Naive thymus-derived CD4-positive, alpha-beta T cell (primary cell): Measurements from ENCODE around the gene NXPE3. TPM values are rescaled to one million over a fixed set of nuclear protein-coding genes. Genes with fewer than 3 reads are reported as not detected.
"Not testable (repeated sequence)": the region's sequence is repeated elsewhere in the genome, so short reads cannot be mapped to it uniquely, and the experiment has no call there.

ENCODE experiments used
- ATAC-seq: fragments of 150-1000 bp; cut with Tn5 transposase; 2 replicates; pipeline ENCODE4 v1.10.0; 2021; ENCODE audit warnings: mild to moderate bottlenecking, moderate library complexity
- CTCF ChIA-PET: fragments of 350-600 bp; sonication (Branson Sonifier 250); formaldehyde crosslinking; loops from one replicate; lab custom pipeline; 2021; ENCODE audit warnings: antibody characterized with exemption; lab: Charles Lee
- POLR2A ChIA-PET: fragments of 350-600 bp; sonication (Branson Sonifier 250); formaldehyde crosslinking; loops from one replicate; lab custom pipeline; 2021; ENCODE audit warnings: antibody characterized with exemption, inconsistent platforms; lab: Charles Lee
- DNase-seq, 9 donors: peaks; one replicate each; pipeline versions ENCODE4 v3.0.0 to v3.0.0-alpha.2; 2020 to 2022; ENCODE audit warnings: mixed read lengths in 1 of 9
- H3K27ac ChIP-seq: one replicate; pipeline ENCODE4 v1.7.0; 2013; ENCODE audit warnings: mild to moderate bottlenecking, low read depth, low read length, moderate library complexity
- H3K27me3 ChIP-seq, 2 donors: one replicate each; pipeline ENCODE4 v1.7.0; 2013; ENCODE audit warnings: low read length in 2 of 2, mild to moderate bottlenecking in 2 of 2, moderate library complexity in 2 of 2; ENCODE audit not compliant: control insufficient read depth in 2 of 2, insufficient read depth in 2 of 2
- H3K36me3 ChIP-seq, 3 experiments: 1 replicate in 2 of 3; 2 replicates in 1 of 3; pipeline ENCODE4 v1.7.0; 2013; ENCODE audit warnings: low read length in 3 of 3, mild to moderate bottlenecking in 3 of 3, moderate library complexity in 1 of 3; ENCODE audit not compliant: insufficient read depth in 3 of 3, control insufficient read depth in 2 of 3
- H3K4me1 ChIP-seq, 2 donors: one replicate each; pipeline ENCODE4 v1.7.0; 2013; ENCODE audit warnings: low read length in 2 of 2, mild to moderate bottlenecking in 2 of 2, moderate library complexity in 1 of 2; ENCODE audit not compliant: control insufficient read depth in 2 of 2, insufficient read depth in 2 of 2
- H3K4me3 ChIP-seq: 2 replicates; pipeline ENCODE4 v1.7.0; 2013; ENCODE audit warnings: mild to moderate bottlenecking, low read length
- H3K9me3 ChIP-seq, 3 experiments: 1 replicate in 2 of 3; 2 replicates in 1 of 3; pipeline ENCODE4 v1.7.0; 2013; ENCODE audit warnings: low read length in 3 of 3; ENCODE audit not compliant: control insufficient read depth in 2 of 3
- H3K27ac Mint-ChIP-seq, 9 donors: one replicate each; pipeline ENCODE4 v1.8.0; 2020 to 2022; ENCODE audit warnings: mixed read lengths in 9 of 9, mild to moderate bottlenecking in 8 of 9, moderate library complexity in 5 of 9, inconsistent platforms in 2 of 9
- H3K27me3 Mint-ChIP-seq, 5 donors: one replicate each; pipeline ENCODE4 v1.8.0; 2021 to 2022; ENCODE audit warnings: mixed read lengths in 5 of 5, mild to moderate bottlenecking in 1 of 5
- H3K36me3 Mint-ChIP-seq, 5 donors: one replicate each; pipeline ENCODE4 v1.8.0; 2020 to 2022; ENCODE audit warnings: mixed read lengths in 5 of 5, mild to moderate bottlenecking in 3 of 5, inconsistent platforms in 1 of 5
- H3K4me1 Mint-ChIP-seq, 7 donors: one replicate each; pipeline ENCODE4 v1.8.0; 2020 to 2022; ENCODE audit warnings: mixed read lengths in 7 of 7, mild to moderate bottlenecking in 3 of 7, inconsistent platforms in 1 of 7
- H3K4me3 Mint-ChIP-seq, 10 donors: one replicate each; pipeline ENCODE4 v1.8.0; 2020 to 2022; ENCODE audit warnings: mild to moderate bottlenecking in 10 of 10, mixed read lengths in 10 of 10, moderate library complexity in 6 of 10, inconsistent platforms in 2 of 10
- H3K9me3 Mint-ChIP-seq, 11 donors: one replicate each; pipeline ENCODE4 v1.8.0; 2020 to 2022; ENCODE audit warnings: mixed read lengths in 11 of 11, mild to moderate bottlenecking in 4 of 11, inconsistent platforms in 1 of 11, moderate library complexity in 1 of 11
- intact Hi-C, 2 donors: fragments of 100-400 bp; cut with micrococcal nuclease; formaldehyde crosslinking; loops; one replicate each; pipeline ENCODE4 v1.15.1; 2023
- polyA plus RNA-seq, 2 donors: library from polyadenylated mRNA; unstranded; fragments of 300-500 nt; fragmentation: Illumina TruSeq; gene quantifications; one replicate each; pipeline ENCODE4 v1.2.3, GENCODE V29; 2021
- total RNA-seq, 6 experiments: library from RNA in 5 of 6; stranded (reverse) in 5 of 6; gene quantifications; 1 replicate in 5 of 6; 2 replicates in 1 of 6; pipeline ENCODE4 v1.2.3 and lab custom pipeline; 2021 to 2026

Gene NXPE3
- total and polyA plus RNA-seq, 7 experiments from 2014 or later: 25.9 to 71.0 (median 39.3) TPM

DNA sequence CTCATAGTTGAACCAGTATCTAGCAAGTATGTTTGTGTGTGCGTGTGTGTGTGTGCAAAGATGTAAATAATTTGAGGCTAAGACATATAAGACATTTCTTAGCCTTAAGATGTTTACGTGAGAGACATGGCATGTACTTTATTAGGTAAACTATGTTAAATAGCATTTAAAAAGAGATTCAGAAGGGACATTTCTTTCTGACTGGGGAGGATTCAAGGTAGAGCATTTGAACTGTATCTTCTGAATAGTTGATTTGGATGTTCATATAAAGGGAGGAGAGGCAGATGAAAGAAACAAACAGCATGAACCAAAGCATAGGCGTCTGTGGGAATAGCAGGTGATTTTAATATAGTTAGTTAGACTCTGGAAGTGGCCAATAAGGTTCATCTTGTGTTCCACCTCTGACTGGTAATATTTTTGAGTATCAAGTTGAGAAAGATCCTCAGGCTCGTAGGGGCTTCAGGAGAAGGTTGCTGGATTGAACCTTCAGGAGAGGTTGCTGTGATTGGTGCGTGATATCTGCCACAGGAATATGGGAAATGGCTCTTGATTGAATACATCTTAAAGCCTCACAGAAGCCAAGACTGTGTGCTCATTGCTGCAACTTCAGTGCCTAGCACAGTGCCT is 82.9 kb downstream of the NXPE3 start:
- Histone ChIP-seq H3K4me3 (no peak overlapping the region), H3K4me1 (peaks cover 0 to 7% of the 10 kb centered on the region in 2 donors), H3K27ac (no peak overlapping the region), H3K27me3 (no peaks in the 10 kb centered on the region), H3K36me3 (peaks cover 21 to 35% (median 26%) of the 10 kb centered on the region in 3 experiments), H3K9me3 (no peaks in the 10 kb centered on the region)
- DNase-seq (peak in 1 of 9 donors; percentile 29), ATAC-seq (peak; percentile 28)
- Mint-ChIP-seq H3K36me3 (peaks cover 16 to 48% (median 41%) of the 10 kb centered on the region in 5 donors), H3K27ac (peak overlapping the region; percentile 8 to 61 (median 30)), H3K4me1 (peaks cover 8 to 44% (median 32%) of the 10 kb centered on the region in 7 donors), H3K27me3 (peaks cover 0 to 2% (median 0%) of the 10 kb centered on the region in 5 donors), H3K4me3 (no peak overlapping the region), H3K9me3 (peaks cover 0 to 4% (median 0%) of the 10 kb centered on the region in 11 donors)
- intact Hi-C loops: loop anchor here in 1 of 2 donors (1.0 kb wide), 1 partner anchor 11 kb away; no protein-coding TSS in a partner anchor
- ChIA-PET CTCF (no interaction called here), POLR2A (interaction anchor here (1.2 to 2.0 kb wide), 3 partner anchors 12 to 37 kb away, joined by 3 to 5 read pairs (median 4); partner anchors contain the start of gene NFKBIZ)

DNA sequence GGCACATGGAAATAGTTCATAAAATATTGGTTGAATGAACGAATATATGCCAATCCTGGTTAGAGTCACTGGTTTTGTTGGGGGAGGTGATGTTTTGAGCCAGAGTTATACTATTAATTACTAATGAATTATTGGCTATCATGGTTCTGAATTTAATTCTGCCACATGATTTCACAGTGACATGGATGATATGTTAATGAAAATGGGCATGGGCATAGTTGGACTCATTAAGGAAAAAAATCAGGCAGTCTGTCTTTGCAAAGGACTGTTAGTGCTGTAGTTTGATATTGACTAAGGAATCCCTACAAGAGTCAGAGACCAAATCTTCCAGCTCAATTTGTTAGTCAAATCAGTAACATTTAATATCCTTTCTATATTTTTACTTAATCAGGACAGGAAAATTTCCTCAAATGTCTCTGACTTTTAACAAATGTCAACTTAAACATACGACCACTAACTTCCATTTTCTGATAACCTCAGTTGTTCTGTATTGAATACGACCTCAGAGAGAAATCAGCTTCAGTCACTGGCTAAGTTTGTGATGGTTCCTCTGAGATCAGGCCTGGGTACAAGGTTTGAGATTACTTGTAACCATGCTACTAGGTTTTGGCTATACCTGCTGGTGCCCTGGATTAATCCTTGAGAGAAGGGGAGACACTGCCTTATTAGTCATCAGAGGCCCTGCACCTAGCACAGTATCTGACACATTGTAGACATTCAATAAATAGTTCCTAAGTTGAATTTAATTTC is 83.6 kb downstream of the NXPE3 start:
- CTCF ChIA-PET: no interaction called here
- H3K36me3 Mint-ChIP-seq: peaks cover 10 to 41% (median 34%) of the 10 kb centered on the region in 5 donors
- H3K4me3 ChIP-seq: no peak overlapping the region
- peaks cover 14 to 28% (median 19%) of the 10 kb centered on the region in 3 experiments for H3K36me3 ChIP-seq
- H3K9me3 Mint-ChIP-seq: peaks cover 0 to 4% (median 0%) of the 10 kb centered on the region in 11 donors
- no peak overlapping the region for H3K27ac ChIP-seq
- H3K9me3 ChIP-seq: no peaks in the 10 kb centered on the region
- peaks cover 0 to 2% (median 0%) of the 10 kb centered on the region in 5 donors for H3K27me3 Mint-ChIP-seq
- H3K27ac Mint-ChIP-seq: peak overlapping the region in 8 of 9 donors; percentile 8 to 81 (median 32)
- no peaks in the 10 kb centered on the region for H3K27me3 ChIP-seq
- peaks cover 0 to under 1% of the 10 kb centered on the region in 2 donors for H3K4me1 ChIP-seq
- H3K4me1 Mint-ChIP-seq: peaks cover 5 to 37% (median 25%) of the 10 kb centered on the region in 7 donors
- no peak overlapping the region for H3K4me3 Mint-ChIP-seq
- POLR2A ChIA-PET: interaction anchor here (0.7 to 2.3 kb wide), 3 partner anchors 14 to 55 kb away, joined by 3 to 6 read pairs (median 4); partner anchors contain the start of gene NFKBIZ
- DNase-seq (peak in 1 of 9 donors; percentile 5), ATAC-seq (peak; percentile 40)
- intact Hi-C loops: no loop called here

DNA sequence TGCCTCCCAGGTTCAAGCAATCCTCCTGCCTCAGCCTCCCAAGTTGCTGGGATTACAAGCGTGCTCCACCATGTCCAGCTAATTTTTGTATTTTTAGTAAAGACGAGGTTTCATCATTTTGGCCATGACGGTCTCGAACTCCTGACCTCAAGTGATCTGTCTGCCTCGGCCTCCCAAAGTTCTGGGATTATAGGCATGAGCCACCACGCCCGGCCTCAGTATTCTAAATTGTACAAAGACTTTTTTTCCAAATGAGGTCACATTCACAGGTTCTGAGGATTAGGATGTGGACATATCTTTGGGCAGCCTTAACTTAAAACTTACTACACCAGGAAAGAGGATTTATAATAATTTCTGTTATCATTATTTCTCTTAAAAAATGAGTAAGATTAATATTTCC is 85.9 kb downstream of the NXPE3 start:
- POLR2A ChIA-PET, H3K36me3 ChIP-seq, H3K27me3 Mint-ChIP-seq, H3K9me3 ChIP-seq, DNase-seq, ATAC-seq, H3K4me3 ChIP-seq, H3K4me1 ChIP-seq, H3K27ac ChIP-seq, H3K27me3 ChIP-seq, intact Hi-C loops, H3K4me3 Mint-ChIP-seq, H3K9me3 Mint-ChIP-seq: not testable (repeated sequence)
- peak overlapping the region in 1 of 9 donors; percentile 47 for H3K27ac Mint-ChIP-seq
- peaks cover 7 to 20% (median 13%) of the 10 kb centered on the region in 7 donors for H3K4me1 Mint-ChIP-seq
- CTCF ChIA-PET: interaction anchor here (0.7 to 1.5 kb wide), 2 partner anchors 62 to 85 kb away, joined by 3 read pairs; no protein-coding TSS in a partner anchor
- H3K36me3 Mint-ChIP-seq: peaks cover 0 to 20% (median 16%) of the 10 kb centered on the region in 5 donors

DNA sequence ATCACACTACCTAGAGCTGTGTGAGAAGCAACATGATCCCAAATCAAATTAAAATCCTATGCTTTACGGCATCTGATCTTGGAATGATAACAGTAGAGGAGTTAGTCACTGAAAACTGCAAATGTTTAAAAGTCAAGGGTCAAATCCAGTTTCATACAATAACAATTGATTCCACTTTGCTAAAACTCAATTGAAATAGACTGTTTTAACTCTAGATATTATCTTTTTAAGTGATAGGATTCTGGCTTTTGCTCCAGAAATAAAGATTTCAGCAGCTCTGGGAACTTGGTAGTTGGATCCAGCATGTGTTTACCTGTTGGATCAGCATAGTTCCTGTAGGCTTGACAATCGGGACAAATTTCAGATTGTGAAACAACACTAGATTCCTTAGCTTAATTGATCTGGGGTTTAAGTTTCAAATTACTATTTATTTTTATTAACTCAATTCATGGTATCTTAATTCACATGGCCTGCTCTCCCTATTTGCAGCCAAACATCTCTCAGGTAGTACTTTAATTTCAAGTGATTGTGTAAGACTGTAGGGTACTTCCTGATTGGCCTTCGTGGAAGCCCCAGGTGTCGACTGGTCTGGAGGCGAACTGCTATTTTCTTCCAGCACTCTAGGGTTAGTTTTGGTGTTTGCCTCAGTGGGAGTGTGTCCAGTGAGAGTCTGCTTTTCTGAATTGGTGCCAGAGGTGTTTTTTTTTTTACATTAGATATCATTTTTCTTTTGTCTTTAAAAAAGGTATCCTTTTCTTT is 86.9 kb downstream of the NXPE3 start:
- no peak overlapping the region for H3K27ac ChIP-seq
- CTCF ChIA-PET: interaction anchor here (1.5 kb wide), 1 partner anchor 63 kb away, joined by 3 read pairs; no protein-coding TSS in a partner anchor
- POLR2A ChIA-PET: interaction anchor here (0.6 to 0.7 kb wide), 2 partner anchors 10 to 92 kb away, joined by 3 to 4 read pairs; no protein-coding TSS in a partner anchor
- Mint-ChIP-seq H3K36me3 (peaks cover 0 to 19% (median 10%) of the 10 kb centered on the region in 5 donors), H3K4me3 (no peak overlapping the region), H3K27me3 (peaks cover 0 to 2% (median 0%) of the 10 kb centered on the region in 5 donors), H3K4me1 (peaks cover 7 to 13% (median 12%) of the 10 kb centered on the region in 7 donors), H3K9me3 (peaks cover 0 to 4% (median 0%) of the 10 kb centered on the region in 11 donors), H3K27ac (peak overlapping the region in 4 of 9 donors; percentile 4 to 79 (median 40))
- H3K4me1 ChIP-seq: no peaks in the 10 kb centered on the region
- H3K9me3 ChIP-seq: no peaks in the 10 kb centered on the region
- H3K36me3 ChIP-seq: no peaks in the 10 kb centered on the region
- no peaks in the 10 kb centered on the region for H3K27me3 ChIP-seq
- intact Hi-C loops: no loop called here
- no peak for DNase-seq
- ATAC-seq: no peak
- no peak overlapping the region for H3K4me3 ChIP-seq

GRCh38 chr3:101867511-101867910 is 88.5 kb downstream of the NXPE3 start:
- ATAC-seq: no peak
- Mint-ChIP-seq H3K4me1 (peaks cover 0 to 9% (median 4%) of the 10 kb centered on the region in 7 donors), H3K27me3 (peaks cover 0 to 4% (median 0%) of the 10 kb centered on the region in 5 donors), H3K9me3 (peaks cover 0 to 4% (median 0%) of the 10 kb centered on the region in 11 donors), H3K27ac (peak overlapping the region in 2 of 9 donors; percentile 12 to 68), H3K4me3 (no peak overlapping the region), H3K36me3 (peaks cover 0 to 4% (median 0%) of the 10 kb centered on the region in 5 donors)
- POLR2A ChIA-PET: interaction anchor here (0.7 to 1.2 kb wide), 3 partner anchors 14 to 247 kb away, joined by 3 to 7 read pairs (median 4); no protein-coding TSS in a partner anchor
- intact Hi-C loops: no loop called here
- no peaks in the 10 kb centered on the region for H3K9me3 ChIP-seq
- CTCF ChIA-PET: interaction anchor here (0.9 to 1.1 kb wide), 2 partner anchors 58 to 358 kb away, joined by 3 to 4 read pairs; no protein-coding TSS in a partner anchor
- no peaks in the 10 kb centered on the region for H3K27me3 ChIP-seq
- H3K27ac ChIP-seq: no peak overlapping the region
- H3K4me3 ChIP-seq: no peak overlapping the region
- no peak for DNase-seq
- no peaks in the 10 kb centered on the region for H3K4me1 ChIP-seq
- no peaks in the 10 kb centered on the region for H3K36me3 ChIP-seq
